SK-N-MC (cell line): ENCODE results near the gene TTC39A.

Experiments used
- DNase-seq: peaks from one replicate; pipeline ENCODE4 v3.0.0-alpha.2; 2011; ENCODE audit warnings: low read depth, low spot score
- H3K27ac ChIP-seq: fragments of 200-600 bp; sonication (generic); 2 replicates; pipeline ENCODE4 v1.5.1; 2016; ENCODE audit warnings: mixed run types
- H3K36me3 ChIP-seq: fragments of 200-600 bp; sonication (generic); 2 replicates; pipeline ENCODE4 v1.6.1; 2017; ENCODE audit warnings: antibody characterized with exemption, low read length, mixed read lengths; ENCODE audit not compliant: insufficient read depth
- H3K4me3 ChIP-seq: fragments of 200-600 bp; sonication (generic); 2 replicates; pipeline ENCODE4 v1.5.1; 2016
- H3K9ac ChIP-seq: fragments of 200-600 bp; sonication (generic); 2 replicates; pipeline ENCODE4 v1.8.0; 2017; ENCODE audit warnings: mixed run types, mixed read lengths; ENCODE audit not compliant: insufficient read length
- H3K9me3 ChIP-seq: fragments of 200-600 bp; sonication (generic); 2 replicates; pipeline ENCODE4 v1.6.1; 2017; ENCODE audit warnings: low read depth, mild to moderate bottlenecking, antibody characterized with exemption, low read length, moderate library complexity, mixed read lengths
- EZH2 ChIP-seq: fragments of 200-600 bp; sonication (generic); IDR thresholded peaks from one replicate; pipeline ENCODE4 v1.6.1; 2017; ENCODE audit warnings: antibody characterized with exemption
- FOXP2 ChIP-seq: optimal IDR thresholded peaks from 2 replicates; pipeline ENCODE3; 2011; ENCODE audit warnings: mild to moderate bottlenecking, moderate library complexity; ENCODE audit not compliant: insufficient read depth; ENCODE audit errors: extremely low read length, control extremely low read depth
- POLR2AphosphoS5 ChIP-seq: IDR thresholded peaks from 2 replicates; pipeline ENCODE4 v1.6.1; 2012; ENCODE audit warnings: mild to moderate bottlenecking, low read depth, low read length, borderline replicate concordance

TTC39A gene

DNA sequence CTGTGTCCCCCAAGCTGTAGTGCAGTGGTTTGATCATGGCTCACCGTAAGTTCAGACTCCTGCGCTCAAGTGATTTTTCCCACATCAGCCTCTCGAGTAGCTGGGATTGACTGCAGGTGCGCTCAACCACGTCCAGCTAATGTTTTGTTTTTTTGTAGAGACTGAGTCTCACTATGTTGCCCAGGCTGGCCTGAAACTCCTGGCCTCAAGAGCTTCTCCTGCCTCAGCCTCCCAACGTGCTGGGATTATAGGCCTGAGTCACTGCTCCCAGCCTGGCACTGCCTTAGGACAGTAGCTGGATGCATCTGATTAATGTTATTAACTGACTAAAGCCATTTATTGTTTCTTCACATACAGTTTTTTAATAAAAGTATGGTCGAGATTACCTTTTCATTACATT, 54.1 kb downstream of the TTC39A start:
- Histone ChIP-seq H3K36me3 (peaks cover 19% of the 10 kb centered on the region), H3K4me3 (no peak overlapping the region), H3K9me3 (no peaks in the 10 kb centered on the region), H3K9ac (no peak overlapping the region), H3K27ac (no peak overlapping the region)
- TF ChIP-seq POLR2AphosphoS5 (no peak), FOXP2 (no peak), EZH2 (no peak)
- no peak for DNase-seq

DNA sequence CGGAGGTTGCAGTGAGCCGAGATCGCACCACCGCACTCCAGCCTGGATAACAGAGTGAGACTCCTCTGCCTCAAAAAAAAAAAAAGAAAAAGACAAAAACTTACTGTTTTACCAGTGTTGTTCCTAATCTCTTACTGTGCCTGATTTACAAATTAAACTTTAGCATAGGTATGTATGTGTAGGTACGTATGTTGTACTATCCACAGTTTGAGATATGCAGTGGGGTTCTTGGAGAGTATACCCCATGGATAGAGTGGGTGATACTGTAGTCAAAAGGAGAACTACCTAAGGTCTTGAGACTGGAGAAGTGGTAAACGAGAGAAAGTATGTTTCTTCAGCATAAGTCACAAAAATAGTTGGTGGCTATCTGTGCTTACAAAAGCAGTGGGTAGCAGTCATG, 55.7 kb downstream of the TTC39A start:
- Histone ChIP-seq H3K27ac (no peak overlapping the region), H3K36me3 (peaks cover 27% of the 10 kb centered on the region), H3K4me3 (no peak overlapping the region), H3K9me3 (no peaks in the 10 kb centered on the region), H3K9ac (no peak overlapping the region)
- no peak for TF ChIP-seq EZH2
- TF ChIP-seq POLR2AphosphoS5: no peak
- no peak for TF ChIP-seq FOXP2
- no peak for DNase-seq

DNA sequence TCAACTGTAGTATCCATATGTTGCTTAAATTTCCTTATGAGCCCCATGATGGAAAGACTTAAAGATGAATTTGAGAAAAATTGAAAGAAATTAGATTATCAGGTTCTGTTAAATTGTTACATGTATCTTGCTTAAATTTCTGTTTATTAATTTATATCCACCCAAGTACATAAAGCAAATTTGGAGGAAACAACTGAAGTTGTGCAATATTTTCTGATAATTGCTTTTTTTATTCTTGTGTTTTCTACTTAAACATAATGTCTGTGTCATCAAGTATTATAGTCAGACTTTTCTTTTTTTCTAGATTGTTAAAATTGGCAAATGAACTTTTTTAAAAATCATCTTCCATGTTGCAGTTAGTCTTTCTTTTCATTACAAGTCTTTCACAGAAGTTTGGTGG, 57.4 kb downstream of the TTC39A start:
- no peak for DNase-seq
- TF ChIP-seq EZH2 (no peak), FOXP2 (no peak), POLR2AphosphoS5 (no peak)
- H3K9me3 ChIP-seq: no peaks in the 10 kb centered on the region
- no peak overlapping the region for H3K27ac ChIP-seq
- H3K4me3 ChIP-seq: no peak overlapping the region
- H3K9ac ChIP-seq: no peak overlapping the region
- peaks cover 27% of the 10 kb centered on the region for H3K36me3 ChIP-seq

DNA sequence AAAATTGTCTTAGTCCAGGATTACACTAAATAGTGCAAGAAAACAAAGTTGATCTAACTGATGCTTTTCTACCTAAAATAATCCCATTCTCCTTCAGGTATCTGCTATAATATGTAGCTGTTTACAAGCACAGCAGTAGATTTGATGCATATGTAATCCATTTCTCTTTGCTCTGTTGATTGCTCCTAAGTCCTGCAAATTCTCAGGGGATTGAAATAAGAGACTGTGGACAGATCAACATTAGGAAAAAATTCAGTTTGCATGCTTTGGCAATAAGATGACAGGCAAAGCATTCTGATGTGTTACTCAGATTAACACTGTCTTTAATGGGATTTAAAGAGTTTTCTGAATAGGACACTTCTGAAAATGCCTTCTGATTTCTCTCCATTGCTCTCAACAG, 59.6 kb downstream of the TTC39A start:
- Histone ChIP-seq H3K36me3 (peaks cover 27% of the 10 kb centered on the region), H3K4me3 (no peak overlapping the region), H3K27ac (no peak overlapping the region), H3K9ac (no peak overlapping the region), H3K9me3 (no peaks in the 10 kb centered on the region)
- no peak for DNase-seq
- no peak for TF ChIP-seq EZH2
- TF ChIP-seq FOXP2: no peak
- no peak for TF ChIP-seq POLR2AphosphoS5

DNA sequence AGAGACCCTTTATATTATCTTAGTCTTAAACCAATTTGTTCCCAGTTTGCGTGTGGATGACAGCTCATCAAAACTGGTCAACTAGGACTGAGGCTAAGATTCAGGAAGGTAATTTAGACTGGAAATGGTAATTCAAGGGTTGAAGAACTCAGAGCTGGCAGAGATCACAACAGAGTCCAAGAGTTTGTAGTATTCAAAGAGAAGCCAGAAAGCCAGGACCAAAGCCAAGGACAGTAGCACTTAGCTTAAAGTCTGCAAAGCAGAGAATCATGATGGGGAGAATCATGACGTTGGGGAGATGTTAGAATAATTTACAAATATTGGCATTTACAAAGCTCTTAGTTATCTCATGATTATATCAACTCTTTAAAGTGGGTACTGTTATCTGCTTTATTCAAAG, 61.7 kb downstream of the TTC39A start:
- Histone ChIP-seq H3K9ac (no peak overlapping the region), H3K36me3 (peaks cover 25% of the 10 kb centered on the region), H3K4me3 (no peak overlapping the region), H3K27ac (peak overlapping the region; percentile 57; the same call in 1 of the 2 replicates), H3K9me3 (no peaks in the 10 kb centered on the region)
- DNase-seq: no peak
- TF ChIP-seq POLR2AphosphoS5 (no peak), FOXP2 (no peak), EZH2 (no peak)

DNA sequence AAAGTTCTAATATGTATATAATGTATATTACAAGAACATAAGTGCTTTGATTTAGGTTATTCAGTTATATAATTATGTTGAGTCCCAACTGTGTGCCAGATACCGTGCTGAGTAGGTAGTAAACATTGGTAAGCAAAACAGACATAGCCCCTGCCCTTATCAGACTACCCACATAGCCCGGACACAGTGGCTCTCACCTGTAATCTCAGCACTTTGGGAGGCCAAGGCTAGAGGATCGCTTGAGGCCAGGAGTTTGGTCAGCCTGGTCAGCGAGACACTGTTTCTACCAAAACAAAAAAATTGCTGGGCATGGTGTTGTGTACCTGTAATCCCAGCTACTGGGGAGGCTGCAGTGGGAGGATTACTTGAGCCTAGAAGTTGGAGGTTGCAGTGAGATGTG, 63.6 kb downstream of the TTC39A start:
- DNase-seq: no peak
- no peak overlapping the region for H3K4me3 ChIP-seq
- H3K9me3 ChIP-seq: no peaks in the 10 kb centered on the region
- no peak overlapping the region for H3K27ac ChIP-seq
- TF ChIP-seq EZH2 (no peak), FOXP2 (no peak), POLR2AphosphoS5 (no peak)
- H3K9ac ChIP-seq: no peak overlapping the region
- peaks cover 12% of the 10 kb centered on the region for H3K36me3 ChIP-seq

DNA sequence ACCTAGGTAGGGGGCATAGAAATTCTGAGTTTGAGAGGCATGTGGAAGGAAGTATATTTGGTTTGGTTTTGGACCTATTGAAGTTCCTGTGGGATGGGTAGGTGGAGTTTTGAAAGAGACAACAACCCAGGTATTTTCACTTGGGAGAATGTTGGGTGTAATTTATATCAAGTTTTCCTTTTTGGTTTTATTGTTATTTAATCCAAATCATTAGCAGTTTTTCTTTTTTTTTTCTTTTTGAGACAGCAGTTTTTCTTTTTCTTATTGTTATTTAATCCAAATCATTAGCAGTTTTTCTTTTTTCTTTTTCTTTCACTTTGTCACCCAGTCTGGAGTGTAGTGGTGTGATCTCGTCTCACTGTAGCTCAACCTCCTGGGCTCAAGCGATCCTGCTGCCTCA, 64.2 kb downstream of the TTC39A start:
- Histone ChIP-seq H3K9me3 (no peaks in the 10 kb centered on the region), H3K9ac (no peak overlapping the region), H3K36me3 (peaks cover 7% of the 10 kb centered on the region), H3K27ac (no peak overlapping the region), H3K4me3 (no peak overlapping the region)
- no peak for DNase-seq
- TF ChIP-seq FOXP2 (no peak), POLR2AphosphoS5 (no peak), EZH2 (no peak)

DNA sequence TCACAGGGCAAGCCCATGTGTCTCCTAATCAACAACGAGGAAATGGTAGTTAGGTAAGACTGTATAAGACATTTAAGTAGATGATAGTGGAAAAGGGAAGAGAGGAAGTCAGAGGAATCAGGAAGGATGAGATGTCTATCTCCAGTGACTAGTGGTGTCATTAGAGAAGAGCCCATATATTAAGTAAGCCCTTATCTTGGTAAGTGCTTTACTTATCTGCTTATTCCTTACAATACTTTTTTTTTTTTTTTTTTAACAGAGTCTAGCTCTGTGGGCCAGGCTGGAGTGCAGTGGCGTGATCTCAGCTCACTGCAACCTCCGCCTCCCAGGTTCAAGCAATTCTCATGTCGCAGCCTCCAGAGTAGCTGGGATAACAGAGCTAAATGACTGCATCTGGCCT, 64.7 kb downstream of the TTC39A start:
- peak overlapping the region; percentile 61; the same call in 1 of the 2 replicates for H3K27ac ChIP-seq
- TF ChIP-seq EZH2 (no peak), FOXP2 (no peak), POLR2AphosphoS5 (no peak)
- H3K9ac ChIP-seq: no peak overlapping the region
- H3K4me3 ChIP-seq: no peak overlapping the region
- DNase-seq: no peak
- no peaks in the 10 kb centered on the region for H3K9me3 ChIP-seq
- peaks cover 1% of the 10 kb centered on the region; the same call in 1 of the 2 replicates for H3K36me3 ChIP-seq

DNA sequence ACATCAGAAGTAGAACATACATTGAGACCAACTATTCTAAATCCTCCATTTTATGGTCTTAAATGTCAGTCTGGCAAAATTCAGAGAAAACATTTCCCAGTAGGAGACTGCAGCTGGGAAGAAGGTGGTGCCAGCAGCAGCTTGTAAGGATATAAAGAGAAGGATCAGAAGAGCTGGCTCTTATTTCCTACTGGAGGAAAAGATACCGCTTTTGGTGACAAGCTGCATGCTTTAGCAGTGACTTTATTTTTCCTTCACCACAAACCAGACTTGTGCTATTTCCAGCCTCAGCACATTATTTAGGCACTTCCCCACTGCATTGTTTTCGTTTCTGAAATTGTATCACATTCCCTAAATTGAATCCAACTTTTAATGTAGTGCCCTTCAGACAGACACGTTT, 65.9 kb downstream of the TTC39A start:
- no peaks in the 10 kb centered on the region for H3K36me3 ChIP-seq
- DNase-seq: peak; percentile 52
- H3K4me3 ChIP-seq: peak overlapping the region; percentile 31; the same call in 1 of the 2 replicates
- TF ChIP-seq FOXP2: no peak
- no peak for TF ChIP-seq POLR2AphosphoS5
- no peak for TF ChIP-seq EZH2
- H3K9me3 ChIP-seq: no peaks in the 10 kb centered on the region
- no peak overlapping the region for H3K9ac ChIP-seq
- peak overlapping the region; percentile 82 for H3K27ac ChIP-seq
